Sciatic nerve (tissue), 2 donors: ENCODE results near the gene ASB3. TPM values are rescaled to one million over a fixed set of nuclear protein-coding genes. Genes with fewer than 3 reads are reported as not detected.

Experiments
- ATAC-seq: fragments of 200-7000 bp; cut with Tn5 transposase; one replicate; pipeline ENCODE4 v1.9.1; 2020; ENCODE audit warnings: mild to moderate bottlenecking, moderate library complexity
- DNase-seq: peaks from one replicate; pipeline ENCODE4 v3.0.0-alpha.2; 2020; ENCODE audit warnings: low spot score
- intact Hi-C: fragments of 100-400 bp; cut with DNase I; formaldehyde crosslinking; loops from one replicate; pipeline ENCODE4 v1.14.2; 2022
- total RNA-seq: library from RNA; stranded (reverse); fragmentation: NEBNext Ultra II Directional; extraction: Animal tissue kit (Norgen Biotek cat#: 25700); gene quantifications from one replicate; pipeline ENCODE4 v1.2.1, GENCODE V29; 2021
- donor health status: DM: no; HTN: no; CAD: no.
- donor health status: DM: no; HTN: no; CAD: no.

Gene ASB3
- total RNA-seq, 1 donor from 2014 or later, result 30.0 TPM

GRCh38 chr2:53630026-53630606 lies 156.6 kb downstream of the ASB3 start:
- intact Hi-C loops, result no loop called here
- no peak for ATAC-seq
- no peak for DNase-seq

GRCh38 chr2:53629501-53629900 lies 157.3 kb downstream of the ASB3 start:
- intact Hi-C loops, result no loop called here
- ATAC-seq, result no peak
- DNase-seq, result no peak

GRCh38 chr2:53629001-53629400 lies 157.8 kb downstream of the ASB3 start:
- ATAC-seq (no peak), DNase-seq (no peak)
- intact Hi-C loops, result no loop called here

GRCh38 chr2:53622141-53622540 lies 164.6 kb downstream of the ASB3 start:
- ATAC-seq, result no peak
- intact Hi-C loops, result no loop called here

GRCh38 chr2:53620981-53621380 lies 165.8 kb downstream of the ASB3 start:
- intact Hi-C loops, result no loop called here
- ATAC-seq, result no peak
- no peak for DNase-seq

More at GRCh38 chr2:53622141-53622540, 164.6 kb downstream of the ASB3 start:
- DNase-seq, result no peak

Other genes starting within 250 kb of the ASB3 start
- 0.80 TPM for gene CHAC2, start 19.1 kb downstream of the ASB3 start, total RNA-seq
- 39.6 TPM for gene ERLEC1, start 91 bp upstream of the ASB3 start, total RNA-seq
- 2.5 TPM for gene GPR75, start 73.0 kb upstream of the ASB3 start, total RNA-seq
- gene PSME4, start 184.0 kb upstream of the ASB3 start, total RNA-seq, result 42.2 TPM